Neural cell (in vitro differentiated cells): ENCODE measurements around the gene LETM1. TPM values are rescaled to one million over a fixed set of nuclear protein-coding genes. Genes with fewer than 3 reads are reported as not detected.

ENCODE experiments used
- H2AFZ ChIP-seq: fragments of 200-600, 300-800 bp; sonication (generic), shearing (Covaris generic); 2 replicates; pipeline ENCODE4 v1.6.0; 2014; ENCODE audit warnings: low read depth, mild to moderate bottlenecking, antibody characterized with exemption, low read length, moderate library complexity
- H3F3A ChIP-seq: fragments of 200-600 bp; shearing (Covaris generic); 2 replicates; pipeline ENCODE4 v1.6.1; 2016; ENCODE audit warnings: mild to moderate bottlenecking, moderate library complexity, mixed read lengths, antibody characterized with exemption, low read length; ENCODE audit not compliant: insufficient read depth, poor library complexity, severe bottlenecking
- H3K27ac ChIP-seq: fragments of 200-600, 300-800 bp; sonication (generic), shearing (Covaris generic); 2 replicates; pipeline ENCODE4 v1.5.1; 2014; ENCODE audit warnings: mild to moderate bottlenecking, low read length, moderate library complexity
- H3K27me3 ChIP-seq: fragments of 300-800, 200-600 bp; sonication (generic), shearing (Covaris generic); 2 replicates; pipeline ENCODE4 v1.6.0; 2014; ENCODE audit warnings: mild to moderate bottlenecking, low read depth, low read length, moderate library complexity; ENCODE audit not compliant: insufficient read depth
- H3K36me3 ChIP-seq: fragments of 300-800, 200-600 bp; sonication (generic), shearing (Covaris generic); 2 replicates; pipeline ENCODE4 v1.5.1; 2014; ENCODE audit warnings: mild to moderate bottlenecking, antibody characterized with exemption, low read length, moderate library complexity; ENCODE audit not compliant: insufficient read depth
- H3K4me2 ChIP-seq: fragments of 300-800, 200-600 bp; sonication (generic), shearing (Covaris generic); 2 replicates; pipeline ENCODE4 v1.6.0; 2014; ENCODE audit warnings: mild to moderate bottlenecking, low read length
- H3K4me3 ChIP-seq: fragments of 300-800, 200-600 bp; sonication (generic), shearing (Covaris generic); 2 replicates; pipeline ENCODE4 v1.5.1; 2014; ENCODE audit warnings: mild to moderate bottlenecking, low read length, moderate library complexity
- H3K79me2 ChIP-seq: fragments of 200-600 bp; shearing (Covaris generic); replicated peaks from 2 replicates; pipeline ENCODE4 v1.6.0; 2014; ENCODE audit warnings: mild to moderate bottlenecking, low read length, moderate library complexity; ENCODE audit not compliant: insufficient read depth
- H3K9ac ChIP-seq: fragments of 300-800, 200-600 bp; sonication (generic), shearing (Covaris generic); 2 replicates; pipeline ENCODE4 v1.6.1; 2016; ENCODE audit warnings: mild to moderate bottlenecking, low read length, mixed read lengths
- H3K9me2 ChIP-seq: fragments of 200-600 bp; shearing (Covaris generic); 2 replicates; pipeline ENCODE4 v1.6.1; 2016; ENCODE audit warnings: mild to moderate bottlenecking, low read length, mixed read lengths; ENCODE audit not compliant: insufficient read depth
- H3K9me3 ChIP-seq: fragments of 200-600, 300-800 bp; sonication (generic), shearing (Covaris generic); 2 replicates; pipeline ENCODE4 v1.6.1; 2016; ENCODE audit warnings: mild to moderate bottlenecking, mixed run types, low read length, moderate library complexity, mixed read lengths
- H4K20me1 ChIP-seq: fragments of 200-600 bp; shearing (Covaris generic); 2 replicates; pipeline ENCODE4 v1.6.1; 2016; ENCODE audit warnings: mild to moderate bottlenecking, mixed run types; ENCODE audit not compliant: insufficient read depth
- EP300 ChIP-seq: fragments of 450-650 bp; conservative IDR thresholded peaks from 2 replicates; pipeline ENCODE4 v1.6.1; 2014; ENCODE audit warnings: antibody characterized with exemption, mild to moderate bottlenecking, moderate library complexity; ENCODE audit not compliant: poor library complexity, severe bottlenecking
- EZH2 ChIP-seq: fragments of 200-600, 300-800 bp; shearing (Covaris generic), sonication (generic); IDR thresholded peaks from 2 replicates; pipeline ENCODE4 v1.6.1; 2014; ENCODE audit warnings: antibody characterized with exemption, low read length, borderline replicate concordance, mild to moderate bottlenecking; ENCODE audit not compliant: insufficient read depth, poor library complexity, severe bottlenecking
- MXI1 ChIP-seq: fragments of 450-650 bp; conservative IDR thresholded peaks from 2 replicates; pipeline ENCODE4 v1.6.1; 2014; ENCODE audit warnings: antibody characterized with exemption, mild to moderate bottlenecking; ENCODE audit not compliant: poor library complexity, severe bottlenecking
- POLR2AphosphoS5 ChIP-seq: IDR thresholded peaks from 2 replicates; pipeline ENCODE4 v1.6.1; 2012
- RAD21 ChIP-seq: fragments of 450-650 bp; conservative IDR thresholded peaks from 2 replicates; pipeline ENCODE4 v1.6.1; 2014; ENCODE audit warnings: antibody characterized with exemption, mild to moderate bottlenecking, moderate library complexity
- SMC3 ChIP-seq: fragments of 450-650 bp; conservative IDR thresholded peaks from 2 replicates; pipeline ENCODE4 v1.6.1; 2014; ENCODE audit warnings: antibody characterized with exemption, mild to moderate bottlenecking, moderate library complexity; ENCODE audit not compliant: poor library complexity
- TAF1 ChIP-seq: IDR thresholded peaks from 2 replicates; pipeline ENCODE4 v1.6.1; 2012; ENCODE audit warnings: low read depth
- polyA plus RNA-seq: library from polyadenylated mRNA; depleted of rRNA; stranded (reverse); fragments of >200 nt; gene quantifications from 2 replicates; pipeline ENCODE4 v1.2.3, GENCODE V29; 2014
- TF ChIP-seq, protein P1 (sequence below): fragments of 450-650 bp; IDR thresholded peaks from 2 replicates; pipeline ENCODE4 v1.5.1; 2014; ENCODE audit warnings: antibody characterized with exemption, mild to moderate bottlenecking, moderate library complexity; ENCODE audit not compliant: poor library complexity, severe bottlenecking
- TF ChIP-seq, protein P2 (sequence below): IDR thresholded peaks from 2 replicates; pipeline ENCODE4 v1.6.1; 2012; ENCODE audit warnings: borderline replicate concordance

The LETM1 gene
- polyA plus RNA-seq, 1 donor from 2014 or later: 38.9 TPM

DNA sequence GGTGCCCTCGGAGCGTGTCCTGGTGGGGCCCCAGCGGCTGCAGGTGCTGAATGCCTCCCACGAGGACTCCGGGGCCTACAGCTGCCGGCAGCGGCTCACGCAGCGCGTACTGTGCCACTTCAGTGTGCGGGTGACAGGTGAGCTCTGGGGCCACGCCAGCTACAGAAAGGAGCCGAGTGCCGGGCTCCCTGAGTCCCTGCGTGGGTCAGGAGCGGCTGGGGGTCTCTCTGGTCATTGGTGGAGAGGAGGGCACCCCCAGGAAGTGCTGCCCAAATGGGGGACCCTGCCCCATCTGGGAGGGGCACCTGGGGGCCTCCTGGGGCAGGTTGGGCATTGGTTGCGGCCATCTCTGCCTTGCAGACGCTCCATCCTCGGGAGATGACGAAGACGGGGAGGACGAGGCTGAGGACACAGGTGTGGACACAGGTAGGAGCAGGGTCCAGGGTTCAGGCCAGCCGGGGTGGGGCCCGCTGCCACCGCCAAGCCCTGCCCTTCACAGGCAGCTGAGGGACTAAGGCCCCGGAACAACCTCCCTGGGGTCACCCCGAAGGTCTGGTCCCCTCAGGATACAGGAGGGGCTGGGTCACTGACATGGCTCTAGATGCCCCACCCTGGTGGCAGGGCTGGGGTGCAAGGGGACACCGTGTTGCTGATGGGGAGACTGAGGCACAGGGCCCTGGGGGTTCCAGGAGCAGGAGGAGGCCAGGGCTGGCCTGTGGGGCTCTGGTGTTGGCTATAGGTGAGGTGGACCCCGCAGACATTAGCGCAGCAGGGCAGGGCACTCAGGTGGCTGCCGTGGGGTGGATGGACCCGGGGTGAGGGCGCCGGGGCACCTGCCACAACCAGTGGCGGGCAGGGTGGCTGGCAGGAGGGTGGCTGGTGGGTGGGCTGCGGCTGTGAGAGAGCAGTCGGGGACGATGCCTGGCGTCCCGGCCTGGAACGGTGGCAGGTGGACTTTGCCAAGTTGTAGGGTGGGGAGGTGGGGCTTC lies 56.3 kb downstream of the LETM1 start:
- Histone ChIP-seq H3F3A (no peaks in the 10 kb centered on the region), H3K36me3 (no peaks in the 10 kb centered on the region), H3K79me2 (no peaks in the 10 kb centered on the region), H3K9me3 (no peaks in the 10 kb centered on the region), H4K20me1 (no peaks in the 10 kb centered on the region), H3K9me2 (no peaks in the 10 kb centered on the region), H3K27ac (no peak overlapping the region), H3K4me3 (no peak overlapping the region), H2AFZ (no peak overlapping the region), H3K27me3 (peaks cover 25% of the 10 kb centered on the region), H3K4me2 (no peak overlapping the region), H3K9ac (no peak overlapping the region)
- TF ChIP-seq MXI1 (no peak), EP300 (no peak), POLR2AphosphoS5 (no peak), EZH2 (no peak), SMC3 (no peak), TAF1 (no peak), RAD21 (no peak)
- TF ChIP-seq, protein P1, sequence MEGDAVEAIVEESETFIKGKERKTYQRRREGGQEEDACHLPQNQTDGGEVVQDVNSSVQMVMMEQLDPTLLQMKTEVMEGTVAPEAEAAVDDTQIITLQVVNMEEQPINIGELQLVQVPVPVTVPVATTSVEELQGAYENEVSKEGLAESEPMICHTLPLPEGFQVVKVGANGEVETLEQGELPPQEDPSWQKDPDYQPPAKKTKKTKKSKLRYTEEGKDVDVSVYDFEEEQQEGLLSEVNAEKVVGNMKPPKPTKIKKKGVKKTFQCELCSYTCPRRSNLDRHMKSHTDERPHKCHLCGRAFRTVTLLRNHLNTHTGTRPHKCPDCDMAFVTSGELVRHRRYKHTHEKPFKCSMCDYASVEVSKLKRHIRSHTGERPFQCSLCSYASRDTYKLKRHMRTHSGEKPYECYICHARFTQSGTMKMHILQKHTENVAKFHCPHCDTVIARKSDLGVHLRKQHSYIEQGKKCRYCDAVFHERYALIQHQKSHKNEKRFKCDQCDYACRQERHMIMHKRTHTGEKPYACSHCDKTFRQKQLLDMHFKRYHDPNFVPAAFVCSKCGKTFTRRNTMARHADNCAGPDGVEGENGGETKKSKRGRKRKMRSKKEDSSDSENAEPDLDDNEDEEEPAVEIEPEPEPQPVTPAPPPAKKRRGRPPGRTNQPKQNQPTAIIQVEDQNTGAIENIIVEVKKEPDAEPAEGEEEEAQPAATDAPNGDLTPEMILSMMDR: no peak
- TF ChIP-seq, protein P2, sequence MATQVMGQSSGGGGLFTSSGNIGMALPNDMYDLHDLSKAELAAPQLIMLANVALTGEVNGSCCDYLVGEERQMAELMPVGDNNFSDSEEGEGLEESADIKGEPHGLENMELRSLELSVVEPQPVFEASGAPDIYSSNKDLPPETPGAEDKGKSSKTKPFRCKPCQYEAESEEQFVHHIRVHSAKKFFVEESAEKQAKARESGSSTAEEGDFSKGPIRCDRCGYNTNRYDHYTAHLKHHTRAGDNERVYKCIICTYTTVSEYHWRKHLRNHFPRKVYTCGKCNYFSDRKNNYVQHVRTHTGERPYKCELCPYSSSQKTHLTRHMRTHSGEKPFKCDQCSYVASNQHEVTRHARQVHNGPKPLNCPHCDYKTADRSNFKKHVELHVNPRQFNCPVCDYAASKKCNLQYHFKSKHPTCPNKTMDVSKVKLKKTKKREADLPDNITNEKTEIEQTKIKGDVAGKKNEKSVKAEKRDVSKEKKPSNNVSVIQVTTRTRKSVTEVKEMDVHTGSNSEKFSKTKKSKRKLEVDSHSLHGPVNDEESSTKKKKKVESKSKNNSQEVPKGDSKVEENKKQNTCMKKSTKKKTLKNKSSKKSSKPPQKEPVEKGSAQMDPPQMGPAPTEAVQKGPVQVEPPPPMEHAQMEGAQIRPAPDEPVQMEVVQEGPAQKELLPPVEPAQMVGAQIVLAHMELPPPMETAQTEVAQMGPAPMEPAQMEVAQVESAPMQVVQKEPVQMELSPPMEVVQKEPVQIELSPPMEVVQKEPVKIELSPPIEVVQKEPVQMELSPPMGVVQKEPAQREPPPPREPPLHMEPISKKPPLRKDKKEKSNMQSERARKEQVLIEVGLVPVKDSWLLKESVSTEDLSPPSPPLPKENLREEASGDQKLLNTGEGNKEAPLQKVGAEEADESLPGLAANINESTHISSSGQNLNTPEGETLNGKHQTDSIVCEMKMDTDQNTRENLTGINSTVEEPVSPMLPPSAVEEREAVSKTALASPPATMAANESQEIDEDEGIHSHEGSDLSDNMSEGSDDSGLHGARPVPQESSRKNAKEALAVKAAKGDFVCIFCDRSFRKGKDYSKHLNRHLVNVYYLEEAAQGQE: no peak

DNA sequence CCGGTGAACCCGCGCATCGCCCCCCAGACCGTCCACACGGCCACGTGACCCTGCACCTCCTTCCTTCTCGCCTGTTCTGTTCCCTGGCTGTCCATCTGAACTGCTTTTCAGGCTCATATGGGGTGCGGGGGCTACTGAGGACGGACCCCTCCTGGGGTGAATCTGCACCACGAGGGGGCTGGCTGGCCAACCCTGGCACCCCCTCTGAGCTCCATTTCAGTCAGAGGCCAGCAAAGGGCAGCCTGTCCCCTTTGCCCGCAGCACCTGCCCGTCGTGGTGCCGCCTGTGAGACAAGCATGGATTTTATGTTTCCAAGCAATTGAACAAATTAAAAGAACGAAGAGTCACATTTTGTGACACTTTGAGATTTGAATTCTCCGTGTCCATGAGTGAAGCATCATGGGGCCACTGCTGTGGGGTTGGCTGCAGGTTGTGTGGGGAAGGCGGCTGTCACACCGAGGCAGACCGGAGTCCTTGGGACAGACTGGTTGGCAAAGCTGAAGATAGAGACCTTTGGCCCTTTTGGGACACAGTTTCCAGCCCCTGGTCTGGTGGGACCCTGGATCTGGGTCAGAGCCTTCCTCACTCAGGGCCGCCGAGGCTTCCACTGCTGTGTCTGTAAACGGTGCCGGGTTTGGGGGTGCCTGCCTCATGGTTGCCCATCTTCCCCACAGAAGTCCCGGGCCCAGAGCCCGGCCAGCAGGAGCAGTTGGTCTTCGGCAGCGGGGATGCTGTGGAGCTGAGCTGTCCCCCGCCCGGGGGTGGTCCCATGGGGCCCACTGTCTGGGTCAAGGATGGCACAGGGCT lies 57.2 kb downstream of the LETM1 start:
- no peak overlapping the region for H3K4me3 ChIP-seq
- H3K9ac ChIP-seq: no peak overlapping the region
- H3K79me2 ChIP-seq: no peaks in the 10 kb centered on the region
- no peaks in the 10 kb centered on the region for H3K9me2 ChIP-seq
- H3F3A ChIP-seq: no peaks in the 10 kb centered on the region
- TF ChIP-seq POLR2AphosphoS5 (no peak), SMC3 (no peak), MXI1 (no peak), RAD21 (no peak), TAF1 (no peak), EP300 (no peak), EZH2 (no peak)
- TF ChIP-seq, protein P2: no peak
- TF ChIP-seq, protein P1: no peak
- H3K4me2 ChIP-seq: no peak overlapping the region
- H3K27me3 ChIP-seq: peaks cover 34% of the 10 kb centered on the region
- H3K36me3 ChIP-seq: no peaks in the 10 kb centered on the region
- H3K27ac ChIP-seq: no peak overlapping the region
- H2AFZ ChIP-seq: no peak overlapping the region
- no peaks in the 10 kb centered on the region for H4K20me1 ChIP-seq
- H3K9me3 ChIP-seq: no peaks in the 10 kb centered on the region
